H1 (cell line): ENCODE results near the gene C19orf47. TPM values are rescaled to one million over a fixed set of nuclear protein-coding genes. Genes with fewer than 3 reads are reported as not detected.

Source experiments
- CTCF ChIA-PET: fragments of 300-600 bp; sonication (Branson Sonifier 250); formaldehyde crosslinking; loops from one replicate; lab custom pipeline; 2021; ENCODE audit not compliant: partially characterized antibody; lab: Charles Lee
- POLR2A ChIA-PET: fragments of 300-600 bp; sonication (Branson Sonifier 250); formaldehyde crosslinking; loops from one replicate; lab custom pipeline; 2021; ENCODE audit warnings: inconsistent platforms; ENCODE audit not compliant: partially characterized antibody; lab: Charles Lee
- DNase-seq, 2 experiments: peaks; one replicate each; pipeline versions ENCODE4 v3.0.0 to v3.0.0-alpha.2; 2010 to 2022; ENCODE audit warnings: low spot score in 2 of 2, low read depth in 1 of 2, mixed read lengths in 1 of 2
- FAIRE-seq: peaks from 2 replicates; lab custom pipeline; 2011; peaks lifted over from hg19 to GRCh38; lab: Jason Lieb, UNC
- H2AFZ ChIP-seq: 2 replicates; pipeline ENCODE4 v1.8.1; 2012; ENCODE audit warnings: low read length, inconsistent platforms
- H2AK5ac ChIP-seq: 2 replicates; pipeline ENCODE4 v1.6.1; 2013; ENCODE audit warnings: low read depth, low read length
- H2BK120ac ChIP-seq: replicated peaks from 2 replicates; pipeline ENCODE3; 2013; ENCODE audit warnings: low read depth, low read length, inconsistent platforms
- H2BK12ac ChIP-seq: 2 replicates; pipeline ENCODE4 v1.6.1; 2013; ENCODE audit warnings: low read depth, low read length
- H2BK15ac ChIP-seq: 2 replicates; pipeline ENCODE4 v1.6.1; 2013; ENCODE audit warnings: low read length
- H2BK20ac ChIP-seq: 2 replicates; pipeline ENCODE4 v1.6.1; 2013; ENCODE audit warnings: low read length
- H2BK5ac ChIP-seq: 2 replicates; pipeline ENCODE4 v1.6.1; 2013; ENCODE audit warnings: low read depth, low read length
- H3K14ac ChIP-seq: 2 replicates; pipeline ENCODE4 v1.6.1; 2013; ENCODE audit warnings: inconsistent platforms; ENCODE audit not compliant: insufficient read length
- H3K18ac ChIP-seq: 2 replicates; pipeline ENCODE4 v1.6.1; 2013; ENCODE audit warnings: low read length; ENCODE audit errors: extremely low read depth
- H3K23ac ChIP-seq: 2 replicates; pipeline ENCODE4 v1.6.1; 2013; ENCODE audit warnings: inconsistent platforms; ENCODE audit not compliant: insufficient read length
- H3K23me2 ChIP-seq: 2 replicates; pipeline ENCODE4 v1.6.1; 2013; ENCODE audit warnings: low read depth, low read length
- H3K27ac ChIP-seq: 2 replicates; pipeline ENCODE4 v1.6.1; 2011; ENCODE audit warnings: low read depth, low read length, inconsistent platforms
- H3K27me3 ChIP-seq, 4 experiments: replicated peaks in 1 of 4; 1 replicate in 1 of 4; 2 replicates in 3 of 4; pipeline versions ENCODE4 v1.6.1 to v1.8.1; 2011 to 2013; ENCODE audit warnings: low read length in 3 of 4, mild to moderate bottlenecking in 3 of 4, inconsistent platforms in 2 of 4, mixed read lengths in 2 of 4, moderate library complexity in 1 of 4; ENCODE audit not compliant: control insufficient read depth in 3 of 4, insufficient read depth in 3 of 4; ENCODE audit errors: extremely low read depth in 1 of 4
- H3K36me3 ChIP-seq, 4 experiments: 2 replicates each; pipeline versions ENCODE4 v1.6.1 to v1.8.1; 2011 to 2013; ENCODE audit warnings: mild to moderate bottlenecking in 4 of 4, low read length in 3 of 4, moderate library complexity in 2 of 4, control low read depth in 1 of 4, inconsistent platforms in 1 of 4; ENCODE audit not compliant: insufficient read depth in 4 of 4, control insufficient read depth in 2 of 4
- H3K4ac ChIP-seq: replicated peaks from 2 replicates; pipeline ENCODE3; 2013; ENCODE audit warnings: low read length, low read depth, mixed read lengths, inconsistent platforms; ENCODE audit not compliant: insufficient read length
- H3K4me1 ChIP-seq, 4 experiments: replicated peaks in 1 of 4; 1 replicate in 1 of 4; 2 replicates in 3 of 4; pipeline versions ENCODE4 v1.6.1 to v1.8.1; 2011 to 2013; ENCODE audit warnings: low read length in 3 of 4, inconsistent platforms in 2 of 4, mixed read lengths in 1 of 4; ENCODE audit not compliant: insufficient read depth in 4 of 4, control insufficient read depth in 3 of 4
- H3K4me2 ChIP-seq, 2 experiments: 2 replicates each; pipeline versions ENCODE4 v1.6.1 to v1.8.1; 2011 to 2013; ENCODE audit warnings: low read depth in 2 of 2, low read length in 2 of 2, control low read depth in 1 of 2, inconsistent platforms in 1 of 2, mild to moderate bottlenecking in 1 of 2; ENCODE audit not compliant: insufficient read depth in 1 of 2
- H3K4me3 ChIP-seq, 4 experiments: fragments of 200-600, 300-600 bp in 1 of 4; sonication (generic), shearing (Covaris generic), sonication (Bioruptor Twin) in 1 of 4; 2 replicates each; pipeline versions ENCODE4 v1.5.1 to v1.8.1; 2011 to 2016; ENCODE audit warnings: low read length in 4 of 4, low read depth in 3 of 4, control low read depth in 2 of 4, inconsistent platforms in 2 of 4, mild to moderate bottlenecking in 2 of 4, mixed read lengths in 1 of 4, moderate library complexity in 1 of 4; ENCODE audit not compliant: insufficient read depth in 2 of 4; ENCODE audit errors: extremely low read depth in 1 of 4
- H3K56ac ChIP-seq: replicated peaks from 2 replicates; pipeline ENCODE3; 2013; ENCODE audit warnings: low read depth, mild to moderate bottlenecking, mixed read lengths, low read length, inconsistent platforms; ENCODE audit not compliant: insufficient read length
- H3K79me1 ChIP-seq: 2 replicates; pipeline ENCODE4 v1.6.1; 2013; ENCODE audit warnings: low read depth, low read length, control low read depth
- H3K79me2 ChIP-seq, 2 experiments: 2 replicates each; pipeline versions ENCODE4 v1.6.1 to v1.8.1; 2012 to 2013; ENCODE audit warnings: low read length in 2 of 2, mild to moderate bottlenecking in 2 of 2, inconsistent platforms in 1 of 2; ENCODE audit not compliant: insufficient read depth in 2 of 2, control insufficient read depth in 1 of 2
- H3K9ac ChIP-seq, 4 experiments: replicated peaks in 1 of 4; 1 replicate in 1 of 4; 2 replicates in 3 of 4; pipeline versions ENCODE4 v1.6.1 to v1.8.1; 2011 to 2013; ENCODE audit warnings: low read depth in 3 of 4, low read length in 3 of 4, control low read depth in 2 of 4, mild to moderate bottlenecking in 2 of 4, moderate library complexity in 2 of 4, inconsistent platforms in 1 of 4; ENCODE audit errors: extremely low read depth in 1 of 4
- H3K9me3 ChIP-seq, 2 experiments: 2 replicates each; pipeline versions ENCODE4 v1.6.1 to v1.8.1; 2012 to 2013; ENCODE audit warnings: mild to moderate bottlenecking in 2 of 2, moderate library complexity in 2 of 2, control low read depth in 1 of 2, inconsistent platforms in 1 of 2, low read depth in 1 of 2, low read length in 1 of 2, mixed read lengths in 1 of 2; ENCODE audit not compliant: insufficient read depth in 2 of 2
- H4K20me1 ChIP-seq, 2 experiments: replicated peaks in 1 of 2; 2 replicates each; pipeline versions ENCODE3 to v1.8.1; 2011 to 2013; ENCODE audit warnings: inconsistent platforms in 2 of 2, low read length in 2 of 2, mild to moderate bottlenecking in 1 of 2; ENCODE audit not compliant: insufficient read depth in 2 of 2, control insufficient read depth in 1 of 2
- H4K5ac ChIP-seq: 2 replicates; pipeline ENCODE4 v1.6.1; 2013; ENCODE audit warnings: low read length, low read depth, mixed read lengths, inconsistent platforms; ENCODE audit not compliant: insufficient read length
- H4K8ac ChIP-seq: 2 replicates; pipeline ENCODE4 v1.8.0; 2013; ENCODE audit warnings: mild to moderate bottlenecking, moderate library complexity, low read length, inconsistent platforms; ENCODE audit not compliant: insufficient read depth; ENCODE audit errors: extremely low read depth
- H4K91ac ChIP-seq: replicated peaks from 2 replicates; pipeline ENCODE3; 2013; ENCODE audit warnings: low read length, mixed read lengths, inconsistent platforms; ENCODE audit not compliant: insufficient read length
- BCL11A ChIP-seq, 2 experiments: IDR thresholded peaks; one replicate each; pipeline ENCODE4 v1.6.1; 2011; ENCODE audit warnings: low read depth in 2 of 2, low read length in 2 of 2, mild to moderate bottlenecking in 2 of 2
- CTBP2 ChIP-seq: IDR thresholded peaks from 2 replicates; pipeline ENCODE4 v1.7.0; 2011; ENCODE audit warnings: borderline replicate concordance, mild to moderate bottlenecking, moderate library complexity, mixed read lengths, low read length; ENCODE audit not compliant: insufficient read depth, insufficient read length
- EGR1 ChIP-seq: IDR thresholded peaks from 2 replicates; pipeline ENCODE4 v1.6.1; 2011; ENCODE audit warnings: low read depth, low read length, borderline replicate concordance
- EP300 ChIP-seq, 2 experiments: IDR thresholded peaks; 1 replicate in 1 of 2; 2 replicates in 1 of 2; pipeline ENCODE4 v1.6.1; 2011 to 2012; ENCODE audit warnings: low read depth in 2 of 2, low read length in 2 of 2, mild to moderate bottlenecking in 2 of 2, borderline replicate concordance in 1 of 2, inconsistent platforms in 1 of 2, moderate library complexity in 1 of 2
- GABPA ChIP-seq: IDR thresholded peaks from 2 replicates; pipeline ENCODE4 v1.6.1; 2011; ENCODE audit warnings: mild to moderate bottlenecking, low read length, moderate library complexity, borderline replicate concordance; ENCODE audit not compliant: insufficient read depth
- HDAC6 ChIP-seq: IDR thresholded peaks from one replicate; pipeline ENCODE4 v1.7.1; 2012; ENCODE audit warnings: low read depth, mild to moderate bottlenecking, inconsistent platforms, low read length, moderate library complexity
- PHF8 ChIP-seq: fragments of 200-600 bp; sonication (generic); conservative IDR thresholded peaks from 2 replicates; pipeline ENCODE4 v1.7.1; 2012; ENCODE audit warnings: low read depth, mild to moderate bottlenecking, inconsistent platforms, low read length, moderate library complexity
- SIRT6 ChIP-seq: IDR thresholded peaks from one replicate; pipeline ENCODE4 v1.7.1; 2012; ENCODE audit warnings: low read length, inconsistent platforms
- SIX5 ChIP-seq: IDR thresholded peaks from 2 replicates; pipeline ENCODE4 v1.6.1; 2011; ENCODE audit warnings: mild to moderate bottlenecking, low read depth, low read length
- YY1 ChIP-seq: IDR thresholded peaks from 2 replicates; pipeline ENCODE4 v1.6.1; 2011; ENCODE audit warnings: low read depth, mild to moderate bottlenecking, low read length
- WGBS, 2 experiments: shearing (Covaris generic) in 1 of 2; methylation state at CpG; one replicate each; pipeline versions ENCODE4 v1.1.6 to v1.1.7; 2013 to 2015; ENCODE audit warnings: low lambda C conversion rate in 2 of 2, mixed read lengths in 2 of 2, inconsistent platforms in 1 of 2, low coverage in 1 of 2, missing lambda C conversion rate in 1 of 2; ENCODE audit not compliant: insufficient replicate concordance in 2 of 2, insufficient coverage in 1 of 2, insufficient read length in 1 of 2; ENCODE audit errors: extremely low coverage in 1 of 2, missing lambda C conversion rate in 1 of 2; 5-methylcytosine and 5-hydroxymethylcytosine counted together
- polyA plus RNA-seq, 7 experiments: library from polyadenylated mRNA; depleted of rRNA in 3 of 7; stranded (reverse) in 5 of 7; unstranded in 2 of 7; fragments of >200 nt in 5 of 7; fragments of 200-250 nt in 2 of 7; gene quantifications; 1 replicate in 5 of 7; 2 replicates in 1 of 7; 4 replicates in 1 of 7; pipeline versions ENCODE4 v1.2.1 to v1.2.3, GENCODE V29; 2011 to 2013; ENCODE audit warnings: missing spikeins in 2 of 7, mixed read lengths in 2 of 7
- total RNA-seq: library from RNA; stranded (reverse); fragmentation: NEBNext Ultra II Directional; extraction: Animal tissue kit (Norgen Biotek cat#: 25700); gene quantifications from 2 replicates; pipeline ENCODE4 v1.2.1, GENCODE V29; 2021
- TF ChIP-seq, protein P1 (sequence below): IDR thresholded peaks from 2 replicates; pipeline ENCODE4 v1.6.1; 2011; ENCODE audit warnings: low read length, improper control_type of control experiment

The C19orf47 gene
- total and polyA plus RNA-seq, 2 of the 8 experiments (the other 6 are each of a cell fraction or from before 2014, with no cell fraction given) = 17.8 to 27.3 TPM

DNA sequence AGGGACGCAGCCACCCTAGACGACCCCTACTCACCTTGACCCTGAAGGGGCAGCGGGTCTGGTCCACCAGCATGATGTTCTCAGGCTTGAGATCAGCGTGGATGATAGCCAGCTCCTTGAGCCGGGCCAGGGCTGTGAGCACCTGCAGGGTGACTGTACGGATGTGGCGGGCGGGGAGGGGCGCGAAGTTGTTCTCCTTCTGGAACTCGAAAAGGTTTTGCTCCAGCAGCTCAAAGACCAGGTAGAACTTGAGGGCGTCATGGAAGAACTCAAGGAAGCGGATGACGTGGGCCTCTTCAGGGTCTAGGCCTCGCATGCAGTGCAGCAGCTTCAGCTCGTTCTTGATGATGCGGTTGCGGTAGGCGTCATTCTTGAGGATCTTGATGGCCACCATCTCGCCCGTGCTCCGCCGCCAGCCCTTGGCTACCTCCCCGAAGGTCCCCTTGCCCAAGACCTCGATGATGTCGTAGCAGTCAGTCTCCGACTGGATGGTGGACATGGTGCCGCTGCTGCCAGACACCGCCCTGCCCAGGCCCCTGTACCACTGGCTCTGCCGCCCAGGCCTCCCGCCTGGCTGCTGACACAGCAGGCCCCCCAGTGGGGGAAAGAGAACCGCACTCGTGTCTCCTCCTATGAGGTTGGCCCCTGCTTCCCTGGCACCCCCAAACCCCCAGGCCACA lies 41.3 kb upstream of the C19orf47 start:
- H4K20me1 ChIP-seq = no peaks in the 10 kb centered on the region
- H2AK5ac ChIP-seq = no peak overlapping the region
- H2BK20ac ChIP-seq = no peak overlapping the region
- no peak overlapping the region for H3K4me3 ChIP-seq
- no peak overlapping the region for H4K8ac ChIP-seq
- H3K36me3 ChIP-seq = no peaks in the 10 kb centered on the region
- FAIRE-seq = no peak
- no peak overlapping the region for H3K27ac ChIP-seq
- H3K4me1 ChIP-seq = peaks cover 0 to 4% (median 3%) of the 10 kb centered on the region in 4 experiments; a peak in 3 of 7 replicates
- no peak overlapping the region for H3K23ac ChIP-seq
- H4K91ac ChIP-seq = no peak overlapping the region
- H3K4me2 ChIP-seq = no peak overlapping the region
- no peak overlapping the region for H4K5ac ChIP-seq
- H3K27me3 ChIP-seq = no peaks in the 10 kb centered on the region
- no peaks in the 10 kb centered on the region for H3K23me2 ChIP-seq
- H3K9ac ChIP-seq = no peak overlapping the region
- ChIA-PET POLR2A (interaction anchor here (0.6 to 2.0 kb wide), 9 partner anchors 9 to 37 kb away, joined by 3 to 6 read pairs (median 3); partner anchors contain the start of gene SERTAD1), CTCF (interaction anchor here (0.6 to 1.4 kb wide), 6 partner anchors 12 to 208 kb away, joined by 3 to 4 read pairs (median 4); no protein-coding TSS in a partner anchor)
- DNase-seq = no peak
- TF ChIP-seq YY1 = no peak
- TF ChIP-seq, protein P1, sequence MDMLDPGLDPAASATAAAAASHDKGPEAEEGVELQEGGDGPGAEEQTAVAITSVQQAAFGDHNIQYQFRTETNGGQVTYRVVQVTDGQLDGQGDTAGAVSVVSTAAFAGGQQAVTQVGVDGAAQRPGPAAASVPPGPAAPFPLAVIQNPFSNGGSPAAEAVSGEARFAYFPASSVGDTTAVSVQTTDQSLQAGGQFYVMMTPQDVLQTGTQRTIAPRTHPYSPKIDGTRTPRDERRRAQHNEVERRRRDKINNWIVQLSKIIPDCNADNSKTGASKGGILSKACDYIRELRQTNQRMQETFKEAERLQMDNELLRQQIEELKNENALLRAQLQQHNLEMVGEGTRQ = no peak
- TF ChIP-seq GABPA = no peak
- TF ChIP-seq PHF8 = no peak
- no peak for TF ChIP-seq BCL11A (IDR thresholded peaks at IDR 0.05; ENCODE audit: low read depth in 2 of 2, low read length in 2 of 2)
- no peak for TF ChIP-seq EP300 (IDR thresholded peaks at IDR 0.05; ENCODE audit: borderline replicate concordance in 1 of 2, low read depth in 2 of 2, low read length in 2 of 2)
- TF ChIP-seq CTBP2 = no peak
- no peak for TF ChIP-seq HDAC6
- no peak for TF ChIP-seq SIRT6
- TF ChIP-seq SIX5 = no peak
- no peak for TF ChIP-seq EGR1
- H2BK120ac ChIP-seq = no peak overlapping the region
- no peak overlapping the region for H3K4ac ChIP-seq
- no peak overlapping the region for H3K14ac ChIP-seq
- no peak overlapping the region for H2AFZ ChIP-seq
- WGBS, 2 experiments = 91% methylated on average over 31 of the region's 33 CpGs; no CpG with 5 or more reads in 1 of the 2 experiments
- no peak overlapping the region for H2BK5ac ChIP-seq
- no peaks in the 10 kb centered on the region for H3K9me3 ChIP-seq
- no peaks in the 10 kb centered on the region for H3K79me2 ChIP-seq
- H2BK12ac ChIP-seq = no peak overlapping the region
- H3K79me1 ChIP-seq = no peaks in the 10 kb centered on the region
- H3K18ac ChIP-seq = no peak overlapping the region
- no peak overlapping the region for H2BK15ac ChIP-seq
- no peak overlapping the region for H3K56ac ChIP-seq
